ENCODE results near the gene AP4S1.

Gene AP4S1

DNA sequence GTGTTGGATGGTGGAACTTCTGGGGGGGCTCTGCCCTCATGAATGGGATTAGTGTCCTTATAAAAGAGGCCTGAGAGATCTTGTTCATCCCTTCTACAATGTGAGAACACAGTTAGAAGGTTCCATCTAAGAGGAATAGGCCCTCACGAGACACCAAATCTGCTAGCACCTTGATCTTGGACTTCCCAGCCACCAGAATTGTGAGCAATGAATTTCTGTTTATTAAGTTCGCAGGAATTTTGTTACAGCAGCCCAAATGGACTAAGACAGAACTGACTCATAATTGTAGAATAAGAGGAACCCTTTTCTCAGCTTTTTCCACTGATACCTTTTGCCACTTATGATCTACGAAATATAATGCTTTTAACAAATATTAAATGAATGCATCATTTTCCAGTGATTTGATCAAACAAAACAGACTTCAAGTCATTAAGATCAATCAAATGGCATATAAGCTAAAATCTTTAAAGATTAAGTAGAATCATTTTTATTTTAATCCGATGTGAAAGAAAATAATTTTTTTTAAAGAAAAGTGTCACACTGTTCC, 113.9 kb downstream of the AP4S1 start:
- DNase-seq = no peak

DNA sequence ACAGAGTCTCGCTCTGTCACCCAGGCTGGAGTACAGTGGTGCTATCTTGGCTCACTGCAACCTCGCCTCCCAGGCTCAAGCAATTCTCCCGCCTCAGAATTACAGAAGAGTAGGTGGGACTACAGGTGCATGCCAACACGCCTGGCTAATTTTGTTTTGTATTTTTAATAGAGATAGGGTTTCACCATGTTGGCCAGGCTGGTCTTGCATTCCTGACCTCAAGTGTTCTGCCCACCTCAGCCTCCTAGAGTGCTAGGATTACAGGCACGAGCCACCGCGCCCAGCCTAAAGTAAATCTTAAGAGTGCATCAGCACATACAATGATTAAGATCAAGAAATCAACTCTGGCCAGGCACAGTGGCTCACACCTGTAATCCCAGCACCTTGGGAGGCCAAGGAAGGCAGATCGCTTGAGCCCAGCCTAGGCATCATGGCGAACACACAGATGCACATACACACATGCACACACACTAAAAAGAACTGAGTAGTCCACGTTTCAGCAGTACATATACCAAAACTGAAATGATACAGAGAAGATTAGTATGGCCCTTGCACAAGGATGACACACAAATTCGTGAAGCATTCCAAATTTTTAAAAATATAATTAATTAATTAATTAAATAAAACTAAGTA, 117.1 kb downstream of the AP4S1 start:
- DNase-seq = no peak

Data from HCEC 1CT (cell line).